A549 (cell line): ENCODE data around the gene SYS1.

Experiments used
- CEBPB ChIP-seq, 2 experiments: fragments of >200 bp in 1 of 2; sonication (Bioruptor Twin) in 1 of 2; formaldehyde crosslinking in 1 of 2; IDR thresholded peaks; 2 replicates each; pipeline ENCODE4 v1.6.1; 2012 to 2016
- CTCF ChIP-seq: fragments of >200 bp; sonication (Bioruptor Twin); formaldehyde crosslinking; IDR thresholded peaks from 3 replicates; pipeline ENCODE4 v1.5.1; 2016
- E2F6 ChIP-seq: IDR thresholded peaks from 2 replicates; pipeline ENCODE4 v1.6.1; 2012; ENCODE audit warnings: low read depth, borderline replicate concordance
- ESRRA ChIP-seq: fragments of 150-350 bp; IDR thresholded peaks from 2 replicates; pipeline ENCODE4 v1.6.1; 2014; ENCODE audit warnings: mild to moderate bottlenecking, low read length, borderline replicate concordance
- HDAC2 ChIP-seq: fragments of 200-600 bp; sonication (generic); IDR thresholded peaks from 2 replicates; pipeline ENCODE4 v1.6.1; 2016
- JUNB ChIP-seq: fragments of >200 bp; sonication (Bioruptor Twin); formaldehyde crosslinking; IDR thresholded peaks from 2 replicates; pipeline ENCODE4 v1.6.1; 2016
- PBX3 ChIP-seq: IDR thresholded peaks from 2 replicates; pipeline ENCODE4 v1.6.1; 2012
- PHF8 ChIP-seq: fragments of 200-600 bp; sonication (generic); IDR thresholded peaks from 2 replicates; pipeline ENCODE4 v1.6.1; 2016; ENCODE audit warnings: low read depth, mild to moderate bottlenecking, antibody characterized with exemption, moderate library complexity, borderline replicate concordance
- POLR2A ChIP-seq: IDR thresholded peaks from 2 replicates; pipeline ENCODE4 v1.6.1; 2012; ENCODE audit warnings: mild to moderate bottlenecking, low read length
- RAD21 ChIP-seq, 2 experiments: fragments of >200 bp in 1 of 2; sonication (Bioruptor Twin) in 1 of 2; formaldehyde crosslinking in 1 of 2; IDR thresholded peaks in 1 of 2; conservative IDR thresholded peaks in 1 of 2; 2 replicates in 1 of 2; 3 replicates in 1 of 2; pipeline ENCODE4 v1.6.1; 2012 to 2018; ENCODE audit warnings: inconsistent platforms in 1 of 2
- RCOR1 ChIP-seq: fragments of 150-350 bp; IDR thresholded peaks from 2 replicates; pipeline ENCODE4 v1.6.1; 2014; ENCODE audit warnings: antibody characterized with exemption, low read length, low read depth
- REST ChIP-seq: fragments of 200-600 bp; sonication (generic); IDR thresholded peaks from 2 replicates; pipeline ENCODE4 v1.6.1; 2016; ENCODE audit warnings: antibody characterized with exemption, mild to moderate bottlenecking, moderate library complexity
- TF ChIP-seq, protein P1 (sequence below): IDR thresholded peaks from 2 replicates; pipeline ENCODE4 v1.6.1; 2012

GRCh38 chr20:45342855-45343531 is 20.0 kb upstream of the SYS1 start:
- no peak for TF ChIP-seq POLR2A
- no peak for TF ChIP-seq CTCF
- TF ChIP-seq RAD21 (conservative IDR thresholded peaks at IDR 0.05 in 1 of 2, IDR thresholded peaks at IDR 0.05 in 1 of 2): no peak
- no peak for TF ChIP-seq PHF8
- no peak for TF ChIP-seq PBX3
- TF ChIP-seq HDAC2: no peak
- TF ChIP-seq REST: no peak
- no peak for TF ChIP-seq CEBPB (IDR thresholded peaks at IDR 0.05)
- TF ChIP-seq, protein P1, sequence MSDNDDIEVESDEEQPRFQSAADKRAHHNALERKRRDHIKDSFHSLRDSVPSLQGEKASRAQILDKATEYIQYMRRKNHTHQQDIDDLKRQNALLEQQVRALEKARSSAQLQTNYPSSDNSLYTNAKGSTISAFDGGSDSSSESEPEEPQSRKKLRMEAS: no peak
- TF ChIP-seq RCOR1: no peak
- TF ChIP-seq ESRRA: no peak
- no peak for TF ChIP-seq E2F6
- TF ChIP-seq JUNB: no peak
